GM18868 (cell line): Measurements from ENCODE around the gene ACSL6.
A peak's percentile ranks its signal among the peaks of the same experiment; 100 is the strongest.

ENCODE experiments used
- ATAC-seq: cut with Tn5 transposase; IDR thresholded peaks from one replicate; pipeline ENCODE4 v1.9.1; 2021; ENCODE audit warnings: mild to moderate bottlenecking, moderate library complexity; ENCODE audit not compliant: unreplicated experiment

ACSL6 gene

DNA sequence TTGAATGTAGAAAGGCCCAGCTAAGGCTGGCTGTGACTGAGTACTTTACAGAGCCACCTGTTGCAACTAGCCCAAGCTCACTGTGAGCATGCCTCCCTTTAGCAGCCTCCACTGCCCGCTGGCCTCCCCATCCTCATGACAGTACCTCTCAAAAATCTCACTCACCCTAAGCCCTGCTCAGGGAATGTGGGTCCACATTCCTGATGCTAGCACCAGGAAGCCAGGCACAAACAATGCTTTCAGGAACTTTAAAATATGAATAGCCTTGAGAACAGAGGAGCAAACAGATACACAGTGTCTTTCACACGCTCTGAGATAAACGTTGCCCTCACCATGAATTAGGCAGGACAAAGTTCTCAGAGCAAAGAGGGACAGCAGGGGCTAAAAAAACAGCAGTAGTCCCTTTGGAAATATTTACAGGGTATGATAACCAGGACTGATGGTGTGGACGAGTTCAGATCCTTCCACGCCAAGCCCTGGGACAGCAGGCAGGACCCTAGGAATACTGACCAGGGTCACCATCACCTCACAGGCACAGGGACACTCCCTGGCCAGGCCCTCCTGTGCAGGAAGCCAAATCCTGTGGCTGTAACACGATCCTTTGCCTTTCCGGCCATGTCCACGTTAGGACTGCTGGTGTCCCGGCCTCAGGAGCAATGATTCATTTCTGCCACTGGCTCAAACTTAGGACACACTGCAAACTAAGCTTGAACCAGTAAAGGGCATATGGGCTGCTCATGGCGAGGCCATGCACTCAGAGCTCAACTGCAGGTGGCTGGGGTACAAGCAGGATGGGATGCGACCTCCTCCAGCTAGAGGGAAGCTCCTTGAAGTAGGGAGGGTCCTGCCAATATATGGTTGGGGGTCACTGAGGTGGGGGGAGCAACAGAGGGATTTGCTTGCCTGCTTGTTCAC is 9.6 kb downstream of the ACSL6 start:
- ATAC-seq = no peak

DNA sequence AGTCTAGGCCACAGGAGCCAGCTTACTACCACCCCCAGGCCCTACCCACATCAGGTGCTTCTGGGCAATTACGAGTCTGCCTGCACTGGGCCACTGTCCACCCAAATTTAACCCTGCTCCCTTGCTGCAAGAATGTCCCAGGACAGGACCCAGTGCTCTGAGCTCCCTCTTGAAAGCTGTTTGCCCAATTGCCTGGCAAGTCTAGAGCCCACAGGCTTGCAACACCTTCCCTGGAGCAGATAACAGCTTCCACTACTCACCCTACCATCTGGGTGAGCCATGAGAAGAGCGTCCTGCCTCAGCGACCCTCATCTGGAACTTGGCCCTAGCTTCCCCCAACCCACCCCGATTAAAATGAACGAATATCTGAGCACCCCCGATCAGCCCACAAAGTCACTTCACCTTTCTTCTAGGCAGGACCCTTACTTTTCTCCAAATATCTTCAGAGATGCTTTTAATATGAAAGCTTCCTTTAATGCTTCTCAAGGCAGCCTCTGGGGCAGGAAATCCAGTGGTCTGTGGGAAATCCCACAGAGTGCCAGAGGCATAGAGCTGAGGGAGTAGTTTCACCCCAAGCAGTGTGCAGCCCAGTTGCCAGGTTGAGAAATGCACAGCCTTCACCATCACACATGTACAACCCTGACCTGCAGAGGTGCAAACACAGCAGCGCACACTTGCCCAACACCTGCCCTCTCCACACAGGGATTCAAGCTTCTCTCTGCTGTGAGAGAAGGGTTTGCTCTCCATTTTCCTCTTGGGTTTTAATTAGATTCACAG is 10.6 kb downstream of the ACSL6 start:
- no peak for ATAC-seq

DNA sequence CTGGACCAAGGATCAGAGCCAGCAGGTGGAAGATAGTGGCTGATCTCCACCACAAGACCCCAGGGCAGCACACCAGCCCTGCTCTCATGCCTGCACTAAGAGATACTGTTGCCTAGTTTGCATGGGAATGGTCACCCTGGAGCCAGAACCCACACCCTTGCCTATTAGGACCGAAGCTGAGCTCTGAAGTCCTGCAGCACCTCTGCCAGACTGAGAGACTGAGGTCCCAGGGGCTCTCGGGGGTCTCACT is 11.3 kb downstream of the ACSL6 start:
- no peak for ATAC-seq

DNA sequence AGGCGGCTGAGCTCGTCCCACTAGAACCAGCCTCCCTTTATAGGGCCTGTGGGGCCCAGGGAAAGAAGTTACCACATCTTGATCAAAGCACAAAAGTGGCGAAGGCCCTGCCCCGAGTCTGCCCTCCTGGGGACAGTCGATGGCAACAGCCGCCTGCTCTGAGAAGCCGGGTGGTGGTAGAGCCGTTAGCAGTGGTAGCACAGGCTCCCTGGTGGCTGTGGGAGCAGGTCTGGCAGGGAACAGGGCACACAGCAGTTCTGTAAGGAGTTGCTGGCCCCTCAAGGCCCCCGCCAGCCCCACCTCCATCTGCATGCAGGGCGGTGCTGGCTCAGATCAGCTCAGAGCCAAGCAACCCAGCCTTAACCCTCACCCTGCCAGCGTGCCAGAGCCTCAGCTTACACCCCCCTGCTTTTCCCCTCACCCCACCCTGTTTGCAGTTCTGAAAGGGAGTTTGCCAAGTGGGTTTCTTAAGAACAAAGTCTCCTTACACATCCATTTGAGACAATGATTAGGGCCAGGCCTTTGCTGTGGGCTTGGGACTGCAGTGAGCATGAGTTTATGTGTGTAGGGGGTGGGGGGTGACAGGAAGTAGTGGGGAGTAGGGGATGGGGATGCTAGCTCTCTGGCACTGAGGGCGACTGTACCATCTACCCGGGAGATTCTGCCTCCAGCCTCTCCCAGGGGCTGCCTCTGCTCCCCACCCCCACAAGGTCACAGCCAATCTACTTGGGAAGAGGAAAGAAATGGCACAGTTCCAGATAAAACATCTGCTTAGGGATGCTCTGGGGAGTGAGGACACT is 11.8 kb downstream of the ACSL6 start:
- ATAC-seq = no peak

DNA sequence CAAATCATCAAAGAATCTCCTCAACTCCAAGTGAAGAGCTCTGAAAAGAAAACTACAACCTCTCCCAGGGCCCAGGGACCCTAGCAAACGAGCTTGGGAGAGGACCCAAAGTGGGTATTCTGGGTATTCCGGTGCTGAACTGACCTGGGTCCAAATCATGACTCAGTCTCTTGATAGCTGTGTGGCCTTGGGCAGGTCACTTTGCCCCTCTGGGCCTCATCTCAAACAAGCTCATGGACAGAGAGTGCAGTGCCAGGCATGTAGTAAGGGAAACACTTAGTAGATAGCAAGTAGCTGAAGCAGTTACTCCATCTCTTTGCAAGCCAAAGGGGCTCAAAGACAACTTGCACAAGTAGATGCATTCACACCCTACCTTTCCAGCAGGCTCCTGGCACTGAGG is 12.4 kb downstream of the ACSL6 start:
- no peak for ATAC-seq

DNA sequence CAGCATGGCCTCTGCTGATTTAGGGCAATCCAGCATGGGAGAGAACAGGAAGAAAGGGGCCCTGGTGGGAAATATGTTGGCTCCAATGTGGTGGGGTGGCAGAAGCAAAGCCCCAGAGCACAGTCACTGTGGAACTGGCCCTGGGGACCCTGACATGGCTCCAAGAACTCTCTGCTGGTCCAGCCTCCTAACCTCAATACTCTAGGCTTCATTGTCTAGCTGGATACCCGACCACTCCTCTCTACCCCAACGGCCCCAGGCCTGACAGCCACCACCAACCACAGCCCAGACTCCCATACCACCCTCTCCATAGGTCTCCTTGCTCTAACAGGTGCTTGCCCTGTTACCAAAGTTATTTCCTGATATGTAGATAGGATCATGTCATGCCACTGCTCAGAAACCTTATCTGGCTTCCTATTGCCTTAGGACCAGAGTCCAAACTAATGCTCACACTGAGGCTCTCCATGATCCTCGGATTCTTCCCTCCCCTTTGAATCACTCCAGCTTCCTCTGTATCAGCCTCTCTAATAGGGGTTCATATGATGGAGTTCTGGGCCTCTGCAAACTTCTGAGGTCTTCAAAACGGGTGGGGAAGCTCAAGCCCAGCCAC is 12.9 kb downstream of the ACSL6 start:
- ATAC-seq = no peak

DNA sequence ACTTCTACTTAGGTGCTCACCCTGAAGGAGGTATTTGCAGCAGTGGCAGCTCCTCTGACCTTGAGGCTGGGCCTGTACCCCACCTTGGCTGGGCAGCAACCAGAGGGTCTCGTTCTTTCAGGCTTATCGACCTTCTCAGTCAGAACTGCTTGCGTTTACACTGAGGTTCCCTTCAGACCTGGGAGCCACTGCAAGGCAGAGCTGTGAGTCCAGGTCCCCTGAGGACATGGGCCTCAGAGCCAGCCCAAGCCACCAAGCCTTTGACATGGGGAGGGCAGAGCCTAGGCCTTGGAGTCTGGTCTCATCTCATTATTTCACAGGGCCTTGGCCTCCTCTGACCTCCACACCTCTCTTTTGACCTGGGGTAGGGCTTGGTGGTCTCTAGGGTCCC is 13.7 kb downstream of the ACSL6 start:
- ATAC-seq = no peak

DNA sequence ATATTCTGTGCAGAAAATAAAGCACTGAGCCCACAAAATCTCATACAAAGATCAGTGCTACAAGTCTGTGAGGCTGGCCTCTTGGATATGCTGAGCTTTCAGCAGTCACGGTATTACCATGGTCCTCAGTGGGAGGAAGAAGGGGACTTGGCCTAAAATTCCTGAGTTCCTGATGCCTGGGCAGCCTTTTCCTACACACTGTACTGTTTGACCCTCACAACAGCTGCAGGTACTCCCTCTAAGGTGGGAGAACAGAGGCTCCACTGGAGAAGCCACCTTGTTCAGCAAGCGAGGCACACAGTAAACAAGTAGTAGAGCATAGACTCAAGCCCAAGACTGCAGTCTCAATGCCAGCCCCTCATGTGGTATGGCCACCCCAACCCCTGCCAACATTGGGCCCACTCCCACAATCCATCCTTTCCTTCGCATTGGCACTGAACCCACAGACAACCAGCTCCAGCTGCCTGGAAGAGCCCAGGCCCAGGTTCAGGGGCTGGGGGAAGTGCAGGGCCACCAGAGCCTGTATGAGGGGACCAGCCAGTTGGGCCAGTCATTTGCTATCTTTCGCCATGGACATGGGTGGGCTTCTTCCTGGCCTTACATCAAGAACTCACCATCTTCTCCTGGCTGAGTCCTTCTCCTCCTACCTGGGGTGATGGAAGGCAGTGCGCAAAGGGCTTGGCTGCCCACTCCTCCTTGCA is 14.3 kb downstream of the ACSL6 start:
- no peak for ATAC-seq

DNA sequence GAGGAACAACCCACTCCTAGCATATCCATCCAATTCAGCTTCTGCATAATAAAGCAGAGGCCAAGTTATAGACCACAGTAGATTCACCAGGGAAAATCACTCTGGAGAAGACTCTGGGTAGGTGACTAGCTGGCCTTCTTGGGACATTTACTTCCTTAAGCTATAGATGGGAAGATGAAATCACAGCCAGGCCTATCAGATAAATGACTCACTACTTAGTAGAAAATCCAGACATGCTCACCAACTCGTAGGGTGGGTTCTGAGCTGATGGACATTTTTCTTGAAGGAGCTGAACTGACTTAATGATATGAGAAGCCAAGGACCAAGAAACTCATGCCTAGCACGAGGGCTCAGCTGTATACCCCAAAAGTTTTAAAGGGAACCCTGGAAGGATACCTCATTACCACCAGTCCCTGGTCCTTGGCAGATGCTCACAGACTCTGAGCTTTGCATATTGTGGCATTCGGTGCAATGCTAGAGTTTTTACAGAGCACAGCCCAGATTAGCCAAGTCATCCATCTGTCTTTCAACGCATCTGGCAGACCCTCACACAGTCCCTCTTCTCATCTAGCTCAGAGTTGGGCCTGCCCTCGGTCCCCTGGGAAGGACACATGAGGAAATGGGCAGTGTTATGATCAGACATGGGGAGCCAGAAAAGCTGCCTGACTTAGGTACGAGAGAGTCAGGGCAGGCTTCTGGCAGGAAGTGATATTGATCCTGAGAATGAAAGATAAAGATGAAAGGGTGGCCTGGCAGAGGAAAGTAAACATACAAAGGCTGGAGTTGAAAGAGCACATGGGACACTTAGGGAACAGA is 15.0 kb downstream of the ACSL6 start:
- peak; percentile 44 for ATAC-seq

DNA sequence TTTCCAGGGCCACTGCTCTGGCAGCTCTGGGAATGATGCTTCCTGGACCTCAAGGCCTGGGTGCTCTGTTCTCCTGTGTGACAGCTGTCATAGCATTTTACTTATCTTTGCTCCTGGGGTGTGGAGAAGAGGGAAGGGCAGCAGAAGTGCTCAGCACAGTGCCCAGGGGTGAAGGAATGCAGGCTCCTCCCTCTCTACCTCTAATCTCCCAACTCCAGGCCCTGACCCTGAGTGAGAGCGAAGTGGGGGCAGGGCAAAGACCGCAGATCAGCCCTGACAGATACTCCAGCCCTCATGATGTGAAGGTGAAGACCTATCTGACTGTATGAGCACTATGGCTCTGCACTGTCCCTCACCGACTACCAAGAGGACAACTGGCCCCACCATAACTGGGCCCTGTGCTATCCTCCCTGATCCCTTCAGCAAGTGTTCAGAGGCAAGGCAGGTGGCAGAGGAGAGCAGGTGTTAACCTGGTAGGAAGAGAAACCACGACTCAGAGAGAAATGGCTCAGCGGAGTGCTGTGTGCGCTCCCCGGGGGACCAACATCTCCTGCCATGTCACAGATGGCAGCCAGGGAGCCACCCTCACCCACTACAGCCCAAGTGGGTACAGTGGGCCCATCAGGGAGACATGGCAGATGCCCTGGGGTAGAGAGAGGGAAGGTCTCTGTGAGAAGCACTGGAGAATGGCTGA is 16.8 kb downstream of the ACSL6 start:
- ATAC-seq = peak; percentile 32

DNA sequence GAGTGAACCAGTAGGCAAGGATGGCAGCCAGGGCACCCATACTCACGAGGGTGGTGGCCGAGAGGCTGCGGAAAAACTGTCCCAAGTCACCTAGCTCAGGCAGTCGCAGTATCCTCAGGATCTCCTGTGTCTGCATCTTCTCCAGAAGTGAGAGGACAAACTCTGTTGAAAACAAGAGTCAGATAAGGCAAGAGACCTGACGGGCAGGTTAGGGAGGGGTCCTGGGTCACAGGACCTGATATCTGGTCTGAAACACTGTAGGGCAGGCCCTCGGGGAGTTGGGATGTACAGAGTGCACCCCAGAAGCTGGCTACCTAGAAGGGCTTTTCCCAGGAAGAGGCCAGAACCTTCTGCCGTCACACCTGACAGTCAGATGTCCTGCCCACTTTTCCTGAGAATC is 17.4 kb downstream of the ACSL6 start:
- no peak for ATAC-seq

DNA sequence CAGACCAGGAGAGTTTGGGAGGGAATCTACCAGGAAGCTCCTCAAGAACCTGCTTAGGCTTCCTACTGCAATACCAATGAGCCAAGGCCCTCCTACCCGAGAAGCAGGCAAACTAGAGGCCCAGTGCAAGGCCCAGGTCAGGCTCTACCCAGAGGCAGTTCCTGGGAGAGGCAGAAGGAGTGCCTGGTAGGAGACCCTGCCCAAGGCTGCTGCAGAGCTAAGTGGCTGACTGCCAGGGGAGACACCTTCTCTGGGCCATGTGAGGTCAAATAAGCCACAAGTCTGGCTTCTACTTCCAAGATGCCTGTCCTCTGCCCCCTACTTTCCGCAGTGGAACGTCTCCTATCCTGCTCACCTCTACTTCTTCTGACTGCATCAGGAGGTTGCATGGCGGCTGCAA is 17.8 kb downstream of the ACSL6 start:
- no peak for ATAC-seq

DNA sequence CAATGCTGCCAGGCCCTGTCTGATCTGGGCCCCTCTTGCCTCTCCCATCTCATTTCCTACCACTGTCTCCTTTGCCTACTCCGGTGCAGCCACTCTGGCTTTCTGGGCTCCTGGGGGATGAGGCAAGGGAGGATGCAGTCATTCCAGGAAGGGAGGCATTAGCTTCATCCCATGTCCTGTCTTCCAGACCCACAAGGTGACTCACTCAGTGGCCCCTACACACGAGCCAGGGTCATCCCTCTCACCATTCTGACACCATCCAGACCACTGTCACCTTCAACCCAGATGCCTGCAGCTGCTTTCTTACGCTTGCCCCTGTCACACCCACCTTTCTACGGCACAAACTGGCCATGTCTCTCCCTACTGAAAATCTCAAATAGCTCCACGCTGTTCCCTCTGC is 19.1 kb downstream of the ACSL6 start:
- no peak for ATAC-seq

DNA sequence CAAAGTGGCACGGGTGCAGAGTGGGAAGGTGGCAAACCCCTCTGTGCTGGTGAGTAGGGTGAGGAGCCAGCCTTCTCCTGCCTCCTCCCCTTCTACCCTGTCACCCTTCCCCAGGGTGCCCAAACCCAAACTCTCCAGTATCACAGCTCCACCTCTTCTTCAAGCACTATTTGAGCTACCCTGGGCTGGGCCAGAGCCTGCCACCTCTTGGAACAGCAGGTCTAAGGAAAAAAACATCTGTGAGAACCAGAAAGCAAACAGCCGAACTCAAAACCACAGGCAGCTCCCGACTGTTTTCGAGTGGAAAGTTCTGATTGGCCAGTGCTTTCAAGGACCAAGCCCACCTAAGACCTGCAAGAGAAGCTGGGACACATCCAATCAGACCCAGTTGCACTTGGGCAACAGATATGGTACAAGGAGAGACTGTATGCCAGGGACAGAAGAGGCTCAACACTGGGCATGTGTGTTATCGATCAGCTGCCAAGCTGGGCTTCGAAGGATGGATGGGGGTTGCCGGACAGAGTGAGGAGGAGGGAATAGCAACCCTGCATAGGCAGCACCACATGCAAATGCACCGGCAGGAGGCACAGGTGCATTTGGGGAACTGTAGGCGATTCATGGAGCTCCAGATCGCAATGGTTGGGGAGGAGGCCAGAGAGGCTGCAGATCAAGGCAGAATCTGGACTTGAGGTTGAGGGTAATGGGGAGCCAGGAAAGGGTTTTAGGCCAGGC is 19.7 kb downstream of the ACSL6 start:
- no peak for ATAC-seq

DNA sequence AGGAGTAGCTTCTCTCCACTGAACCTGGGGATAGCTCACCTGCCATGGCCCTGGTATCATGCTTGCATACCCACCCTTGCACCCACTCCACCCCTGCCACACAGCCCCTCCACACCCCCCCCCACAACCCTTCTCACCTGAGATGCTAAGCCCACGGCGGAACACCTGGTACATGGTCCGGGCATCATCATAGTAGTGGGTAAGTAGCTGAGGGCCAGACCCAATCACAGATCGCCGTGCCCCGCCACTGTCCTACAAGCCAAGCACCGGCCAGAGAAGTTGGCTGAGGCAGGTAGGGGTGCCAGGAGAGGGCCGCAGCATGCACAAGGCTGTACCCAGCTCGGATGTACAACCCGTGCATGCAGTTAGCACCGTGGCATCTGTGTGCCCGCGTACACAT is 20.7 kb downstream of the ACSL6 start:
- no peak for ATAC-seq

DNA sequence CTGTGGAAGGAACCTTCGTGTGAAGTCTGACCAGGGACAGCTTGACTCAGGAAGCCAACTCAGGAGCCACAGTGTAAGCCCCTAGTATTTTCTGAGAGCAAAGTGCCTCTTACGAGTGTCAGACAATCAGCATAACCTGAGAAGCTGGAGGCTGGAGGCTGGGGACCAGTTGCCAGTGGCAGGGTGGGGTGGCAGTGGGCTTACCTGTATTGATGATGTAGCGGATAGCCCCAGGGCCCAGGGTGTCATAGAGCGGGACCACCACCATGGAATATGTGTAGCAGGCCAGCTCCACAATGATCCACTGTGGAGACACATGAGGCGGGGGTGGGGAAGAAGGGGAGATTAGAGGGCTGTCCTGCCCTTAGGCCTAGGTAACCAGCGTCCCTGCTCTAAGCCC is 22.9 kb downstream of the ACSL6 start:
- ATAC-seq = no peak

DNA sequence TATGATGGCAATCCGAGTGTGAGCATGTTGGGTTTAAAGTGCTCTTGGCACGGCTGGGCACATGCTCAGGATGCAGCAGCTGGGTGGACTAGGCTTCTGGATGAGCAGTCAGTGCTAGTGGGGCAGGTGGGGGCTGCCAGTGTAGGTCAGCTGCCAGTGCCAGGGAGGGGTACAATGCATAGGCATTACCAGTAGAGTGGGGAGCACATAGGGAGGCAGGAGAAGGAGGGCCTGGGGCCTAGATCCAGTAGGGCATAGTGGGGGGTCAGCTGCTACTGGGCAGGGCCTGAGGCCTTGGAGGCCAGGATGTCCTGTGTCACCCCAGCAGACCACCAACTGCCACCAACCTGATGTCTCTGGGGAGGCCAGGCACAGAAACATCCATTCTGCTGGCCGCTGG is 24.2 kb downstream of the ACSL6 start:
- ATAC-seq = no peak

DNA sequence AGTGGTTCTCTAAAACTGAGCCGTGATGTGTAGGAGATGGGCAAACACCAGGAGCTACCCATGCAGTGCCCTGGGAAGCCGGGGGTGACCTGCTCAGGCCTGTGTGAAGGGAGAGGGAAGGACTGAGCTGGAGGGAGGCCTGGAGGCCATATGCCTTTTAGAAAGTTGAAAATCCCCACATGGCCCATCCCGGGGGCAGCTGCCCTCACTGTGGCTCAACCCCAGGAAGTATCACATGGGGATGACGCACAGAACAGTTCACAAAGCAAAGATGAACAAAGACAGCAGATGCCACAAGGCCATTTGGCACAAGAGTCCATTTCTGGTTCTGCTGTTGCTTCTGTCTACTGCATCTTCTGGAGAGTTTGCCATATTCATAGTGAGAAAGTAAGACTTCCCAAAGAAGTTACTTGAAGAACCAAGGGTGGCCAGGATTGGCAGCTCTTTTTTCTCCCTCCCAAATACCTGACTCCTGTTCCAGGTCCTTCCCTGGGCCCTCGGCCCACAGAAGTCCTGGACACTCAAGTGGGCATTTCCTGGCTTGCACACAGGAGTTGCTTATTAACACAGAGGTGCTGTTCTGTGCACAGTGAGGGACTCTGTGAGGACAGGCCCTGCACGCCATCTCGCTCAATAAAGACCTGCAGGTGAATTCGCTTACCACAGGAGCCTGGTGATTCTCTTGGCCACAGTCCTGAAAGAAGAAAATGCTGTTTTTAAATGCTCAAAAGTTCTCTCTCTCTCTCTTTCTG is 25.1 kb downstream of the ACSL6 start:
- ATAC-seq = no peak
